ENCODE results near the gene CHRNA9. TPM values are rescaled to one million over a fixed set of nuclear protein-coding genes. Genes with fewer than 3 reads are reported as not detected.
"Not testable (repeated sequence)": the region's sequence is repeated elsewhere in the genome, so short reads cannot be mapped to it uniquely, and the experiment has no call there.

The CHRNA9 gene
- total RNA-seq, 1 experiment from 2014 or later = 1.2 TPM

DNA sequence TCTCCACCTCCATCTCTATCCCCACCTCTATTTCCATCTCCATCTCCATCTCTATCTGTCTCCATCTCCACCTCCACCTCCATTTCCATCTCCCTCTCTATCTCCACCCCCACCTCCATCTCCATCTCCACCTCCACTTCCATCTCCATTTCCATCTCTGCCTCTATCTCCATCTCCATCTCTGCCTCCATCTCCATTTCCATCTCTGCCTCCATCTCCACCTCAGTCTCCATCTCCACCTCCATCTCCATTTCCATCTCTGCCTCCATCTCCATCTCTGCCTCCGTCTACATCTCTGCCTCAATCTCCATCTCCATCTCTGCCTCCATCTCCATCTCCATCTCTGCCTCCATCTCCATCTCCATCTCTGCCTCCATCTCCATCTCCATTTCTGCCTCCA is 40.8 kb upstream of the CHRNA9 start:
- peaks cover 10% of the 10 kb centered on the region for H3K4me1 Mint-ChIP-seq
- no peak overlapping the region for H3K27ac Mint-ChIP-seq
- no peak for ATAC-seq
- ChIA-PET POLR2A (no interaction called here), CTCF (interaction anchor here (2.4 kb wide), 1 partner anchor 23 kb away, joined by 10 read pairs; no protein-coding TSS in a partner anchor)
- peaks cover 5% of the 10 kb centered on the region; the same call in 1 of the 2 replicates for H3K27me3 Mint-ChIP-seq (ENCODE audit: low read depth)
- TF ChIP-seq FOXP4 (CRISPR knock-in tag; IDR thresholded peaks at IDR 0.05) = no peak
- no peak for DNase-seq (ENCODE audit: low spot score)
- H3K4me3 Mint-ChIP-seq = no peak overlapping the region
- peaks cover 4% of the 10 kb centered on the region for H3K36me3 Mint-ChIP-seq
- H3K9me3 Mint-ChIP-seq = peaks cover 9% of the 10 kb centered on the region

GRCh38 chr4:40295030-40295429 is 40.1 kb upstream of the CHRNA9 start:
- H3K27ac Mint-ChIP-seq; H3K4me1 Mint-ChIP-seq; ATAC-seq; CTCF ChIA-PET; H3K4me3 Mint-ChIP-seq; DNase-seq (ENCODE audit: low spot score); H3K27me3 Mint-ChIP-seq (ENCODE audit: low read depth); H3K9me3 Mint-ChIP-seq; H3K36me3 Mint-ChIP-seq; POLR2A ChIA-PET: not testable (repeated sequence)

- Mint-ChIP-seq H3K27me3 (ENCODE audit: low read depth) (peaks cover 5% of the 10 kb centered on the region; the same call in 1 of the 2 replicates), H3K4me1 (peaks cover 12% of the 10 kb centered on the region), H3K4me3 (no peak overlapping the region), H3K27ac (no peak overlapping the region), H3K9me3 (peaks cover 9% of the 10 kb centered on the region), H3K36me3 (peaks cover 4% of the 10 kb centered on the region)
- TF ChIP-seq MAX (CRISPR knock-in tag; IDR thresholded peaks at IDR 0.05) (no peak), EMX1 (CRISPR knock-in tag; IDR thresholded peaks at IDR 0.05) (no peak), CDX4 (CRISPR knock-in tag; IDR thresholded peaks at IDR 0.05; ENCODE audit: borderline replicate concordance) (no peak), ZNF423 (CRISPR knock-in tag; IDR thresholded peaks at IDR 0.05) (no peak), TEAD4 (CRISPR knock-in tag; IDR thresholded peaks at IDR 0.05) (no peak), ESRRA (CRISPR knock-in tag; IDR thresholded peaks at IDR 0.05; ENCODE audit: borderline replicate concordance) (no peak), PREB (CRISPR knock-in tag; IDR thresholded peaks at IDR 0.05; ENCODE audit: borderline replicate concordance) (no peak), CREB1 (CRISPR knock-in tag; IDR thresholded peaks at IDR 0.05) (no peak), ZNF219 (CRISPR knock-in tag; IDR thresholded peaks at IDR 0.05; ENCODE audit: borderline replicate concordance) (no peak), ZMAT4 (CRISPR knock-in tag; IDR thresholded peaks at IDR 0.05) (no peak), USF1 (CRISPR knock-in tag; IDR thresholded peaks at IDR 0.05) (no peak), CREM (CRISPR knock-in tag; IDR thresholded peaks at IDR 0.05) (no peak), ATF1 (CRISPR knock-in tag; IDR thresholded peaks at IDR 0.05) (no peak), PRDM15 (CRISPR knock-in tag; IDR thresholded peaks at IDR 0.05) (no peak)
- TF ChIP-seq, protein P1, sequence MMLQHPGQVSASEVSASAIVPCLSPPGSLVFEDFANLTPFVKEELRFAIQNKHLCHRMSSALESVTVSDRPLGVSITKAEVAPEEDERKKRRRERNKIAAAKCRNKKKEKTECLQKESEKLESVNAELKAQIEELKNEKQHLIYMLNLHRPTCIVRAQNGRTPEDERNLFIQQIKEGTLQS (CRISPR knock-in tag; conservative IDR thresholded peaks at IDR 0.05) = no peak
- CTCF ChIA-PET = no interaction called here
- DNase-seq (ENCODE audit: low spot score) (no peak), ATAC-seq (no peak)
- POLR2A ChIA-PET = no interaction called here
These were observed 39.6 kb upstream of the CHRNA9 start for GRCh38 chr4:40295572-40295971.

Data from WTC11 (cell line).